Tibial artery (tissue), 4 donors: ENCODE measurements around the gene MPC1L.
"Not testable (repeated sequence)": the region's sequence is repeated elsewhere in the genome, so short reads cannot be mapped to it uniquely, and the experiment has no call there.

Source experiments
- DNase-seq, 2 donors: peaks; one replicate each; pipeline ENCODE4 v3.0.0-alpha.2; 2019
- H3K27ac ChIP-seq, 2 donors: fragments of 200-600 bp; sonication (generic) in 1 of 2; 1 replicate in 1 of 2; 2 replicates in 1 of 2; pipeline ENCODE4 v1.5.1; 2018 to 2019; ENCODE audit warnings: mild to moderate bottlenecking in 1 of 2
- H3K27me3 ChIP-seq, 2 donors: fragments of 200-600 bp; sonication (generic) in 1 of 2; one replicate each; pipeline versions ENCODE4 v1.5.1 to v1.6.0; 2016 to 2019
- H3K36me3 ChIP-seq, 3 donors: fragments of 200-600 bp; sonication (generic) in 2 of 3; one replicate each; pipeline ENCODE4 v1.5.1; 2016 to 2019; ENCODE audit warnings: mild to moderate bottlenecking in 2 of 3
- H3K4me1 ChIP-seq, 4 donors: fragments of 200-600 bp; sonication (generic) in 2 of 4; 1 replicate in 3 of 4; 2 replicates in 1 of 4; pipeline ENCODE4 v1.5.1; 2016 to 2019
- H3K4me3 ChIP-seq, 2 donors: fragments of 200-600 bp; sonication (generic) in 1 of 2; 1 replicate in 1 of 2; 2 replicates in 1 of 2; pipeline ENCODE4 v1.5.1; 2018 to 2019; ENCODE audit warnings: mild to moderate bottlenecking in 2 of 2
- H3K9me3 ChIP-seq, 3 donors: fragments of 200-600 bp; sonication (generic) in 1 of 3; one replicate each; pipeline ENCODE4 v1.5.1; 2016 to 2019
- intact Hi-C: fragments of 100-400 bp; cut with DNase I; formaldehyde crosslinking; loops from one replicate; pipeline ENCODE4 v1.15.0; 2023; ENCODE audit warnings: low total_unique reads
- TF ChIP-seq, protein P1 (sequence below), 2 experiments: fragments of 200-600 bp in 1 of 2; fragments of 450-650 bp in 1 of 2; IDR thresholded peaks; one replicate each; pipeline ENCODE4 v1.5.1; 2017 to 2019; ENCODE audit warnings: antibody characterized with exemption in 2 of 2, mild to moderate bottlenecking in 1 of 2, moderate library complexity in 1 of 2

Gene MPC1L

DNA sequence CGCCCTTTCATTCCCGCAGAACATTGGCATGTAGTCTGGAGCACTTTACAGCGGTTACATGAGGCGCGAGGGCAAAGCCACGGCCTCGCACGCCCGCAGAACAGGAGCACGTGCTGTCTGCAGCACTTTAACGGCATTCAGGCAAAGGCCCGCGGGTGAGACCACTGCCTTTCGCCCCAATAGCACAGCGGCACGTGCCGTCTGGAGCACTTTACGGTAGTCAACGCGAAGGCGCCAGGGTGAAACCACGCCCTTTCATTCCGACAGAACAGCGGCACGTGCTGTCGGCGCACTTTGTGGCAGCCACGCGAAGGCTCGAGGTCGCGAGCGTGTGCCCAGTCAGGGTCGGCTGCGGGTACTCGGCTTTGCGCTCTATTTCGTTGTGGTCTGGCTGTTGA lies at the start of gene MPC1L:
TSS of gene MPC1L (plus strand) at position 290 of the 398 bp plus-strand sequence. CDS start 138 bp downstream, outside the sequence.
- Histone ChIP-seq H3K27ac (no peak within 1 kb of the TSS), H3K4me1 (no peaks in the 10 kb centered on the region), H3K4me3 (no peak within 1 kb of the TSS), H3K36me3 (peaks cover 0 to 14% (median 1%) of the 10 kb centered on the region in 3 donors), H3K27me3 (no peaks in the 10 kb centered on the region), H3K9me3 (peaks cover 0 to 3% (median 0%) of the 10 kb centered on the region in 3 donors)
- DNase-seq: no peak
- TF ChIP-seq, protein P1, sequence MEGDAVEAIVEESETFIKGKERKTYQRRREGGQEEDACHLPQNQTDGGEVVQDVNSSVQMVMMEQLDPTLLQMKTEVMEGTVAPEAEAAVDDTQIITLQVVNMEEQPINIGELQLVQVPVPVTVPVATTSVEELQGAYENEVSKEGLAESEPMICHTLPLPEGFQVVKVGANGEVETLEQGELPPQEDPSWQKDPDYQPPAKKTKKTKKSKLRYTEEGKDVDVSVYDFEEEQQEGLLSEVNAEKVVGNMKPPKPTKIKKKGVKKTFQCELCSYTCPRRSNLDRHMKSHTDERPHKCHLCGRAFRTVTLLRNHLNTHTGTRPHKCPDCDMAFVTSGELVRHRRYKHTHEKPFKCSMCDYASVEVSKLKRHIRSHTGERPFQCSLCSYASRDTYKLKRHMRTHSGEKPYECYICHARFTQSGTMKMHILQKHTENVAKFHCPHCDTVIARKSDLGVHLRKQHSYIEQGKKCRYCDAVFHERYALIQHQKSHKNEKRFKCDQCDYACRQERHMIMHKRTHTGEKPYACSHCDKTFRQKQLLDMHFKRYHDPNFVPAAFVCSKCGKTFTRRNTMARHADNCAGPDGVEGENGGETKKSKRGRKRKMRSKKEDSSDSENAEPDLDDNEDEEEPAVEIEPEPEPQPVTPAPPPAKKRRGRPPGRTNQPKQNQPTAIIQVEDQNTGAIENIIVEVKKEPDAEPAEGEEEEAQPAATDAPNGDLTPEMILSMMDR (IDR thresholded peaks at IDR 0.05): no peak
- intact Hi-C loops: no loop called here

DNA sequence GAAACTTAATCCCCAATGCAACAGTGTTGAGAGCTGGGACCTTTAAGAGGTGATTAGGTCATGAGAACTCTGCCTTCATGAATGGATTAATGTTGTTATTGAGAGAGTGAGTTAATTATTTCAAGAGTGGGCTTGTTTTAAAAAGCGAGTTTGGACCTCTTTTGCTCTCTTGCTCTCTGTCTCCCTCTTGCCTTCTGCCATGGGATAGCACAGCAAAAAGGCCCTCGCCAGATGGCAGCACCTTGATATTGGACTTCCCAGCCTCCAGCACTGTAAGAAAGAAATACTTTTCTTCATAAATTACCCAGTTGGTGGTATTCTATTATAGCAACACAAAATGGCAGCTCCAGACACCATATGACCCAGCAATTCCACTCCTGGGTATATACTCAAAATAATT lies 49.5 kb upstream of the MPC1L start:
- Histone ChIP-seq H3K4me1 (no peaks in the 10 kb centered on the region), H3K36me3 (no peaks in the 10 kb centered on the region), H3K9me3 (no peaks in the 10 kb centered on the region), H3K4me3 (no peak overlapping the region), H3K27ac (no peak overlapping the region), H3K27me3 (no peaks in the 10 kb centered on the region)
- DNase-seq: no peak
- TF ChIP-seq, protein P1 (IDR thresholded peaks at IDR 0.05): peak in 1 of 2 experiments; percentile 18
- intact Hi-C loops: no loop called here

DNA sequence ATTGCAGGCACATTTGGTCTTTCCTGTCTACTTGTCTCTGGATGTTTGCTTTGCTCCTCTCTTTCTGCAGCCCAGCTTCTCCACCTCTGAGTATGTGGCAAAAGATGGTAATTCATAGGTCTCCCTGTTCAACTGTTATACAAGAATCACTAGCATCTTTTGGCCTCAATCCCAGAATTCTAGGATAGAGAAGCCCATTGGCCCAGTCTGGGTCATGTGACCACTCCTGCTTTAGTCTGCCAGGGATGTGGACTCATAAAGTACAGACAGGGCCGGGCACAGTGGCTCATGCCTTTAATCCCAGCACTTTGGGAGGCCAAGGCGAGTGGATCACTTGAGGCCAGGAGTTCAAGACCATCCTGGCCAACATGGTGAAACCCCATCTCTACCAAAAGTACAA lies 47.8 kb upstream of the MPC1L start:
- H3K27me3 ChIP-seq, H3K27ac ChIP-seq, intact Hi-C loops, DNase-seq, H3K4me3 ChIP-seq, H3K36me3 ChIP-seq, H3K4me1 ChIP-seq, H3K9me3 ChIP-seq: not testable (repeated sequence)

DNA sequence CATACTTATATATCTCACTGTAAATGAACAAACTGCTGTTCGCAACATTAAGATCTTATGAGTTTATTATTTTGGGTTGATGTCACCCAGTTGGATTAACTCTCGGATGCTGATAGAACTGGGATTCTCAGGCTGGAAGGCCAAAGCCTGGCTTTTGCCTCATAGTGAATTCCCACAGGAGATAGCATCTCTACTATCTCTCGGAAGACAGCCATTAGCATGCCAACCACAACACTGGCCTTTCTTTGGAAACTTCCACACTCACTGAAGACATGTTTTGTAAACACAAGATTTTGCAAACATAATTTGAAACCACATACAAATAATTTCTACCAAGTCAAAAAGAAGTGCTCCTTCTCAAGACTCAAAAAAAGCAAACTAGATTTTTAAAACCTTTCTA lies 46.9 kb upstream of the MPC1L start:
- TF ChIP-seq, protein P1 (IDR thresholded peaks at IDR 0.05): no peak
- H3K27me3 ChIP-seq: no peaks in the 10 kb centered on the region
- no peak overlapping the region for H3K4me3 ChIP-seq
- no peaks in the 10 kb centered on the region for H3K9me3 ChIP-seq
- no peaks in the 10 kb centered on the region for H3K36me3 ChIP-seq
- no peaks in the 10 kb centered on the region for H3K4me1 ChIP-seq
- DNase-seq: no peak
- H3K27ac ChIP-seq: no peak overlapping the region
- intact Hi-C loops: no loop called here

DNA sequence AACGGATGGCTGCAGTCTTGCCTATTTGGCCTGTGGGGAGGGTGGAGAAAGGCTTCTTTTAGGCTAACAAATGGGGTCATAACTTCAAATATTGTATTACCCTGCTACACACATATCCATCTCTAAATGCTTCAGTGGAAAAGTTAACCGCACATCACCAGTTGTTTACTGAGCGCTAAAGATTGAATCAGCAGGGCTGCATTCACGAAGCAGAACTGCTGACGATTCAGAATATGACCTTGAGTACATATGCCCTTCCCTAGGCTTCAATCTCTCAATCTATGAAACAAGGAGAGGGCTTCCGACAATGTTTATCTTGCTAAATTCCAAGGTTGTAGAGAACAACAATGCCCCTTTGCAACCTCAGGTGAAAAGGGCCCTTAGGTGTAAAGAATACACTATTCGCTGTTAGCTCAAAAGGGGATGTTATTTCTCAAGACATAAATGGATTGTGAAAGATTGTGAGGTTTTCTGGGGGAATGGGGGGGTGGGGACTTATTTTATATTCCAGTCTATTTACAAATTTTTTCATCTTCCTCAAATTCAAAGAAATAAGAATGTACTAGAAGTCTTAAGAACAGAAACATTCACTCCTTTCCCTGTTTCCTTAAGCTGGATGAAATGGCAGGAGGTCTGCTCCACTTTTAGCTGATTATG lies 45.1 kb upstream of the MPC1L start:
- no peak for DNase-seq
- Histone ChIP-seq H3K27me3 (no peaks in the 10 kb centered on the region), H3K27ac (no peak overlapping the region), H3K36me3 (no peaks in the 10 kb centered on the region), H3K9me3 (no peaks in the 10 kb centered on the region), H3K4me3 (no peak overlapping the region), H3K4me1 (peaks cover 0 to 14% (median 3%) of the 10 kb centered on the region in 4 donors)
- TF ChIP-seq, protein P1 (IDR thresholded peaks at IDR 0.05): no peak
- intact Hi-C loops: no loop called here

DNA sequence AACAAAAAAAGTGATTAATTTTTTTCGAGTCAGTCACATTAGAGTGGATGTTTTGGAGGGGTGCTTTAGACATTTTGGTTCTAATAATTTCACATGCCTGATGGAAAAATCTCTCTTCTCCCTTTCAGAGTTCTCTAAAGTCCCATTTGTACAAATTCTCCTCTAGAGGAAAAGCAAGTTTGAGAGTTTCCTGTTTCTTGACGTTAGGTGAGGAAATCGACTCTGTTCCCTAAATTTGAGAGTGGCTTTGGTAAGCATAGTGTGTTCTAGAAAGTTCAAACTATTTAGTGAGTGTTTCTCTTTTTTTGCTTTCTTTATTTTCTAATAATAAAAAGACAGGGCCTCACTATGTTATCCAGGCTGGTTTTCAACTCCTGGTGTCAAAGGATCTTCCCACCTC lies 44.1 kb upstream of the MPC1L start:
- no peak for DNase-seq
- Histone ChIP-seq H3K27ac (no peak overlapping the region), H3K4me3 (no peak overlapping the region), H3K27me3 (no peaks in the 10 kb centered on the region), H3K4me1 (peaks cover 0 to 17% (median 3%) of the 10 kb centered on the region in 4 donors), H3K36me3 (no peaks in the 10 kb centered on the region), H3K9me3 (no peaks in the 10 kb centered on the region)
- TF ChIP-seq, protein P1 (IDR thresholded peaks at IDR 0.05): no peak
- intact Hi-C loops: no loop called here
